Hepatocyte (in vitro differentiated cells): ENCODE measurements around the gene TSPYL1.

ENCODE experiments used
- EZH2phosphoT487 ChIP-seq: fragments of 200-600 bp; sonication (generic); IDR thresholded peaks from one replicate; pipeline ENCODE4 v1.6.1; 2018; ENCODE audit warnings: antibody characterized with exemption, mild to moderate bottlenecking, low read depth, moderate library complexity; ENCODE audit not compliant: unreplicated experiment, severe bottlenecking
- TF ChIP-seq, protein P1 (sequence below): fragments of 200-600 bp; sonication (generic); IDR thresholded peaks from 2 replicates; pipeline ENCODE4 v1.5.1; 2016; ENCODE audit warnings: antibody characterized with exemption, mild to moderate bottlenecking; ENCODE audit not compliant: poor library complexity

GRCh38 chr6:116244284-116244683, 35.4 kb downstream of the TSPYL1 start:
- no peak for TF ChIP-seq EZH2phosphoT487
- TF ChIP-seq, protein P1, sequence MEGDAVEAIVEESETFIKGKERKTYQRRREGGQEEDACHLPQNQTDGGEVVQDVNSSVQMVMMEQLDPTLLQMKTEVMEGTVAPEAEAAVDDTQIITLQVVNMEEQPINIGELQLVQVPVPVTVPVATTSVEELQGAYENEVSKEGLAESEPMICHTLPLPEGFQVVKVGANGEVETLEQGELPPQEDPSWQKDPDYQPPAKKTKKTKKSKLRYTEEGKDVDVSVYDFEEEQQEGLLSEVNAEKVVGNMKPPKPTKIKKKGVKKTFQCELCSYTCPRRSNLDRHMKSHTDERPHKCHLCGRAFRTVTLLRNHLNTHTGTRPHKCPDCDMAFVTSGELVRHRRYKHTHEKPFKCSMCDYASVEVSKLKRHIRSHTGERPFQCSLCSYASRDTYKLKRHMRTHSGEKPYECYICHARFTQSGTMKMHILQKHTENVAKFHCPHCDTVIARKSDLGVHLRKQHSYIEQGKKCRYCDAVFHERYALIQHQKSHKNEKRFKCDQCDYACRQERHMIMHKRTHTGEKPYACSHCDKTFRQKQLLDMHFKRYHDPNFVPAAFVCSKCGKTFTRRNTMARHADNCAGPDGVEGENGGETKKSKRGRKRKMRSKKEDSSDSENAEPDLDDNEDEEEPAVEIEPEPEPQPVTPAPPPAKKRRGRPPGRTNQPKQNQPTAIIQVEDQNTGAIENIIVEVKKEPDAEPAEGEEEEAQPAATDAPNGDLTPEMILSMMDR = no peak
